Measurements from ENCODE around the gene EDC3.
"Not testable (repeated sequence)": the region's sequence is repeated elsewhere in the genome, so short reads cannot be mapped to it uniquely, and the experiment has no call there.

The EDC3 gene

GRCh38 chr15:74662064-74662860, 33.6 kb downstream of the EDC3 start:
- no peak for DNase-seq (ENCODE audit: extremely low read depth, low read depth)
- no peak for TF ChIP-seq CTCF (IDR thresholded peaks at IDR 0.05; ENCODE audit: low read depth, low read length, missing control alignments)
- no peak overlapping the region for H3K4me3 ChIP-seq (replicated peaks; ENCODE audit: low read depth, low read length)

GRCh38 chr15:74661280-74661679, 34.5 kb downstream of the EDC3 start:
- not testable (repeated sequence) for H3K4me3 ChIP-seq (replicated peaks; ENCODE audit: low read depth, low read length); DNase-seq (ENCODE audit: extremely low read depth, low read depth)

- no peak overlapping the region for H3K4me3 ChIP-seq (replicated peaks; ENCODE audit: low read depth, low read length)
- no peak for TF ChIP-seq CTCF (IDR thresholded peaks at IDR 0.05; ENCODE audit: low read depth, low read length, missing control alignments)
- no peak for DNase-seq (ENCODE audit: extremely low read depth, low read depth)
Observed at GRCh38 chr15:74657846-74658245, 38.0 kb downstream of the EDC3 start.

- H3K4me3 ChIP-seq (replicated peaks; ENCODE audit: low read depth, low read length), result no peak overlapping the region
- DNase-seq (ENCODE audit: extremely low read depth, low read depth), result no peak
- no peak for TF ChIP-seq CTCF (IDR thresholded peaks at IDR 0.05; ENCODE audit: low read depth, low read length, missing control alignments)
Observed at GRCh38 chr15:74656935-74657535, 38.8 kb downstream of the EDC3 start.

- H3K4me3 ChIP-seq (replicated peaks; ENCODE audit: low read depth, low read length), result no peak overlapping the region
- no peak for TF ChIP-seq CTCF (IDR thresholded peaks at IDR 0.05; ENCODE audit: low read depth, low read length, missing control alignments)
- DNase-seq (ENCODE audit: extremely low read depth, low read depth), result no peak
Observed at GRCh38 chr15:74655424-74655823, 40.4 kb downstream of the EDC3 start.

- peak; percentile 86 for DNase-seq (ENCODE audit: extremely low read depth, low read depth)
- H3K4me3 ChIP-seq (replicated peaks; ENCODE audit: low read depth, low read length), result no peak overlapping the region
- no peak for TF ChIP-seq CTCF (IDR thresholded peaks at IDR 0.05; ENCODE audit: low read depth, low read length, missing control alignments)
Observed at GRCh38 chr15:74653426-74654102, 42.3 kb downstream of the EDC3 start.

- no peak for DNase-seq (ENCODE audit: extremely low read depth, low read depth)
- no peak for TF ChIP-seq CTCF (IDR thresholded peaks at IDR 0.05; ENCODE audit: low read depth, low read length, missing control alignments)
- H3K4me3 ChIP-seq (replicated peaks; ENCODE audit: low read depth, low read length), result no peak overlapping the region
Observed at GRCh38 chr15:74651242-74651741, 44.5 kb downstream of the EDC3 start.
